Upper lobe of left lung (tissue), 4 donors: ENCODE results near the gene ST7.

Experiments used
- CTCF ChIP-seq, 6 experiments: fragments of 450-650 bp in 4 of 6; fragments of 200-600 bp in 2 of 6; sonication (generic) in 2 of 6; IDR thresholded peaks; one replicate each; pipeline ENCODE4 v1.5.1; 2016 to 2019; ENCODE audit warnings: antibody characterized with exemption in 6 of 6
- EP300 ChIP-seq, 4 donors: sonication (generic); formaldehyde crosslinking; IDR thresholded peaks; one replicate each; pipeline ENCODE4 v1.5.1; 2017; ENCODE audit warnings: antibody characterized with exemption in 4 of 4, control low read depth in 2 of 4

GRCh38 chr7:117021986-117022385 lies 68.7 kb downstream of the ST7 start:
- no peak for TF ChIP-seq CTCF (IDR thresholded peaks at IDR 0.05)
- no peak for TF ChIP-seq EP300 (IDR thresholded peaks at IDR 0.05)
